Activated CD4-positive, alpha-beta T cell treated with anti-CD3 and anti-CD28 coated beads, Interleukin-2, amount 10 ng/mL, durations not matched to agents 7 days and 5 days (primary cell): ENCODE measurements around the gene APOBEC3B. TPM values are rescaled to one million over a fixed set of nuclear protein-coding genes. Genes with fewer than 3 reads are reported as not detected.
A peak's percentile ranks its signal among the peaks of the same experiment; 100 is the strongest.

Experiments
- CTCF ChIA-PET: fragments of 350-600 bp; sonication (Branson Sonifier 250); formaldehyde crosslinking; loops from one replicate; lab custom pipeline; 2021; ENCODE audit warnings: antibody characterized with exemption; lab: Charles Lee
- POLR2A ChIA-PET: fragments of 350-600 bp; sonication (Branson Sonifier 250); formaldehyde crosslinking; loops from one replicate; lab custom pipeline; 2021; ENCODE audit warnings: antibody characterized with exemption; lab: Charles Lee
- DNase-seq: peaks from one replicate; pipeline ENCODE4 v3.0.0-alpha.2; 2020
- H3K27ac Mint-ChIP-seq: one replicate; pipeline ENCODE4 v1.8.0; 2021; ENCODE audit warnings: mild to moderate bottlenecking, moderate library complexity, mixed read lengths
- H3K27me3 Mint-ChIP-seq: one replicate; pipeline ENCODE4 v1.8.0; 2021; ENCODE audit warnings: mixed read lengths
- H3K36me3 Mint-ChIP-seq: one replicate; pipeline ENCODE4 v1.8.0; 2021; ENCODE audit warnings: low read depth, mixed read lengths
- H3K4me1 Mint-ChIP-seq: one replicate; pipeline ENCODE4 v1.8.0; 2021; ENCODE audit warnings: mixed read lengths
- H3K4me3 Mint-ChIP-seq: one replicate; pipeline ENCODE4 v1.8.0; 2021; ENCODE audit warnings: mild to moderate bottlenecking, moderate library complexity, mixed read lengths
- H3K9me3 Mint-ChIP-seq: one replicate; pipeline ENCODE4 v1.8.0; 2021; ENCODE audit warnings: mixed read lengths
- total RNA-seq, 2 experiments: library from RNA; stranded (reverse); gene quantifications; one replicate each; pipeline ENCODE4 v1.2.3, GENCODE V29; 2021

APOBEC3B gene
- 1 to 10 TPM; 8.7 to 8.8 TPM for total RNA-seq

- ChIA-PET CTCF (interaction anchor here (1.0 kb wide), 2 partner anchors 13 to 21 kb away, joined by 3 to 8 read pairs; no protein-coding TSS in a partner anchor), POLR2A (interaction anchor here (0.6 kb wide), 1 partner anchor 781 kb away, joined by 3 read pairs; no protein-coding TSS in a partner anchor)
- Mint-ChIP-seq H3K4me1 (peaks cover 50% of the 10 kb centered on the region), H3K9me3 (peaks cover 15% of the 10 kb centered on the region), H3K27me3 (peaks cover 4% of the 10 kb centered on the region), H3K27ac (peak within 1 kb of the TSS; percentile 95), H3K4me3 (peak within 1 kb of the TSS; percentile 70), H3K36me3 (peaks cover 12% of the 10 kb centered on the region)
- peak; percentile 77 for DNase-seq
Measured at GRCh38 chr22:38981992-38982927, at the start of gene APOBEC3B. Gene APOBEC3B (plus strand): TSS chr22:38982347. CDS start chr22:38982454, 107 bp downstream.

DNA sequence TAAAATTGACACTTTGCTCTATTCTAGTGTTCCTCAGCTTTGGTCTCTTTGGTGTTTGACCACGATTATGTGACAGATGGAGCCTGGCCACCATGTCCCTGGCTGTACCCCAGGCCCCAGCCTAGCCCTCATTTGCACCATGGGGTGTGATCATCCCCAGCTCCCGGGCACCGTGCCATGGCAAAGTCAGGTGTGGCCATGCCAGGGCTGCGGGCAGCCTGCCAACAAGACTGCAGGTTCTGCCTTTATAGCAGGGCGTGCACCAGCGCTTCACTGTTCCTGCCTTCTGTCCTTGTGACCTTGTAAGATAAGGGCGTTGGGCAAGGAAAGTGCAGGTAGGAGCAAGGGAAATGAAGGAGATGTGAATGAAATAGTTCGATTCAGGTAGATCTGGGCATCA lies 47.1 kb upstream of the APOBEC3B start:
- Mint-ChIP-seq H3K27ac (no peak overlapping the region), H3K9me3 (no peaks in the 10 kb centered on the region), H3K4me3 (no peak overlapping the region), H3K36me3 (no peaks in the 10 kb centered on the region), H3K4me1 (no peaks in the 10 kb centered on the region), H3K27me3 (peaks cover 12% of the 10 kb centered on the region)
- ChIA-PET CTCF (no interaction called here), POLR2A (no interaction called here)
- DNase-seq: no peak

DNA sequence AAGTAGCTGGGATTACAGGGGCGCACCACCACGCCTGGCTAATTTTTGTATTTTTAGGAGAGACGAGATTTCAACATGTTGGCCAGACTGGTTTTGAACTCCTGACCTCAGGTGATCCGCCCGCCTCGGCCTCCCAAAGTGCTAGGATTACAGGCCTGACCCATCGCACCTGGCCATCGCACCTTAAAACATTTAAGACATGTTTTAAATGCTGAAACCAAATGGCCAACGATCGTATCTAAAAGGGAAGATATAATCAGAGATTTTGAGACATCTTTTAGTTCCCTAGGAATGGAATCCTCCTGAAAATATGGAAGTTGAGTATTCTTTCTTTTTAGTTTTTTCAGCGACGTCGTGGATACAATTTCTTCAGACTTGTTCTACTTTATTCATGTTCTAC lies 46.5 kb upstream of the APOBEC3B start:
- ChIA-PET POLR2A (no interaction called here), CTCF (interaction anchor here (0.6 to 0.9 kb wide), 2 partner anchors 13 to 67 kb away, joined by 3 read pairs; no protein-coding TSS in a partner anchor)
- Mint-ChIP-seq H3K9me3 (no peaks in the 10 kb centered on the region), H3K36me3 (no peaks in the 10 kb centered on the region), H3K4me3 (no peak overlapping the region), H3K27ac (no peak overlapping the region), H3K4me1 (no peaks in the 10 kb centered on the region), H3K27me3 (peaks cover 11% of the 10 kb centered on the region)
- DNase-seq: no peak

DNA sequence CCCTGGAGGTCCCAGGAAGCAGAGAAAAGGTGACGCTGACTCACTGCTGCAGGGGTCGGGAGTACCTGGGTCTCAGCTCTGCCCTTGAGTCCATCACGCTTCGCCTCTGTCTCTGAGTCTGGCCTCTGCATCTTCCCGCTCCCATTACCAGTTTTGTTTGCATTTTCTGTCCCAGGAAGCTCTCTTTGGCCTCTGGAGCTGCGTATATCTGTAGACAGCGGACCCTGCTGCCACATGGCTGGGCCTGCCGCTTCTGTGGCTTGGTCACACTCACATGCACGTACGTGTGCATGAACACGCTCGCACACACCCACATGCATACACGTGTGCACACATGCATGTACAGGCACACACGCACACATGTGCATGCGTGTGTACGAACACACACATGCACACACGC lies 45.6 kb upstream of the APOBEC3B start:
- H3K27me3 Mint-ChIP-seq: peaks cover 12% of the 10 kb centered on the region
- no peaks in the 10 kb centered on the region for H3K36me3 Mint-ChIP-seq
- CTCF ChIA-PET: interaction anchor here (0.6 to 0.9 kb wide), 2 partner anchors 14 to 66 kb away, joined by 3 read pairs; no protein-coding TSS in a partner anchor
- POLR2A ChIA-PET: no interaction called here
- no peak overlapping the region for H3K27ac Mint-ChIP-seq
- H3K4me1 Mint-ChIP-seq: peaks cover 8% of the 10 kb centered on the region
- DNase-seq: no peak
- no peaks in the 10 kb centered on the region for H3K9me3 Mint-ChIP-seq
- no peak overlapping the region for H3K4me3 Mint-ChIP-seq

- ChIA-PET CTCF (no interaction called here), POLR2A (no interaction called here)
- no peak for DNase-seq
- no peaks in the 10 kb centered on the region for H3K9me3 Mint-ChIP-seq
- peaks cover 12% of the 10 kb centered on the region for H3K27me3 Mint-ChIP-seq
- peaks cover 13% of the 10 kb centered on the region for H3K4me1 Mint-ChIP-seq
- H3K27ac Mint-ChIP-seq: no peak overlapping the region
- H3K36me3 Mint-ChIP-seq: no peaks in the 10 kb centered on the region
- no peak overlapping the region for H3K4me3 Mint-ChIP-seq
Measured at GRCh38 chr22:38937036-38937435, 45.1 kb upstream of the APOBEC3B start.

DNA sequence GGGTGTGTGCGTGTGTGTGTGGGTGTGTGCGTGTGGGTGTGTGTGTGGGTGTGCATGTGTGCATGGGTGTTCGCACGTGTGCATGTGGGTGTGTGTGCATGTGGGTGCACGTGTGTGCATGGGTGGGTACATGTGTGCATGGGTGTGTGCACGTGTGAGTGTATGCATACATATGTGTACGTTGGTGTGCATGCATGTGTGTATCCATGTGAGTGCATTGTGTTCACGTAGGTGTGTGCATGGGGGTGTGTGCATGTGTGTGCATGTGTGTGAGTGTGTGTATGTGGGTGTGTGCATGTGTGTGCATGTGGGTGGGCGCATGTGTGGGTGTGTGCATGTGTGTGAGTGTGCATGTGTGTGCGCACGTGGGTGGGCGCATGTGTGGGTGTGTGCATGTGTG lies 44.6 kb upstream of the APOBEC3B start:
- H3K36me3 Mint-ChIP-seq: no peaks in the 10 kb centered on the region
- no peak overlapping the region for H3K4me3 Mint-ChIP-seq
- DNase-seq: no peak
- H3K4me1 Mint-ChIP-seq: peaks cover 15% of the 10 kb centered on the region
- ChIA-PET POLR2A (no interaction called here), CTCF (no interaction called here)
- H3K27me3 Mint-ChIP-seq: peaks cover 12% of the 10 kb centered on the region
- H3K9me3 Mint-ChIP-seq: no peaks in the 10 kb centered on the region
- no peak overlapping the region for H3K27ac Mint-ChIP-seq

DNA sequence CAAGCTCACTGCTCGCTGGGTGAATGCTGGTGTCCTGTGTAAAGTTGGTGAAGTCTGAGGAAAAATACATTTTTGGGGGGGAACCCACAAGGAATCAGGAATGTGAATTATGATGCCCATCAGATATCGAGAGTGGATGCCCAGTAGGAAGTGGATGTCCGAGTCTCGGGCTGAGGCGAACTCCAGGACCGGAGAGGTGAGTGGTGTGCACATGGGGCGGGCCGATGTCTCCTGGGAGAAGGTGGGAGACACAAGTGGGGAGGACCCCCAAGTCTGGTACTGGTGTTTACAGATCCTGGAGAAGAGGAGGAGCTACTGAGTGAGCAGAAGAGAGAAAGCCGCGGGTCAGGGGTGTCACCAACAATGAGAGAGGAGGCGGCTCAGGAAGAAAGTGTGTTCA lies 43.9 kb upstream of the APOBEC3B start:
- POLR2A ChIA-PET: no interaction called here
- H3K9me3 Mint-ChIP-seq: no peaks in the 10 kb centered on the region
- H3K27me3 Mint-ChIP-seq: peaks cover 6% of the 10 kb centered on the region

GRCh38 chr22:38938925-38939324 lies 43.2 kb upstream of the APOBEC3B start:
- Mint-ChIP-seq H3K4me1 (peaks cover 25% of the 10 kb centered on the region), H3K4me3 (no peak overlapping the region), H3K27me3 (peaks cover 10% of the 10 kb centered on the region), H3K27ac (no peak overlapping the region), H3K36me3 (no peaks in the 10 kb centered on the region), H3K9me3 (no peaks in the 10 kb centered on the region)
- CTCF ChIA-PET: interaction anchor here (1.0 to 1.8 kb wide), 4 partner anchors 11 to 69 kb away, joined by 3 to 5 read pairs (median 4); no protein-coding TSS in a partner anchor
- POLR2A ChIA-PET: no interaction called here
- DNase-seq: no peak

More for the DNA sequence above, 43.9 kb upstream of the APOBEC3B start:
- Mint-ChIP-seq H3K27ac (peak overlapping the region; percentile 3), H3K36me3 (no peaks in the 10 kb centered on the region), H3K4me3 (no peak overlapping the region), H3K4me1 (peaks cover 20% of the 10 kb centered on the region)
- CTCF ChIA-PET: interaction anchor here (1.4 to 1.8 kb wide), 2 partner anchors 11 to 13 kb away, joined by 3 to 5 read pairs; no protein-coding TSS in a partner anchor
- DNase-seq: no peak

GRCh38 chr22:38940811-38941384 lies 41.2 kb upstream of the APOBEC3B start:
- no peak for DNase-seq
- peaks cover 24% of the 10 kb centered on the region for H3K27me3 Mint-ChIP-seq
- ChIA-PET POLR2A (interaction anchor here (0.9 kb wide), 1 partner anchor 73 kb away, joined by 3 read pairs; no protein-coding TSS in a partner anchor), CTCF (interaction anchor here (0.9 to 2.4 kb wide), 4 partner anchors 10 to 207 kb away, joined by 3 to 10 read pairs (median 4); no protein-coding TSS in a partner anchor)
- no peaks in the 10 kb centered on the region for H3K36me3 Mint-ChIP-seq
- H3K4me3 Mint-ChIP-seq: peak overlapping the region; percentile 70
- no peaks in the 10 kb centered on the region for H3K9me3 Mint-ChIP-seq
- H3K27ac Mint-ChIP-seq: no peak overlapping the region
- H3K4me1 Mint-ChIP-seq: peaks cover 28% of the 10 kb centered on the region

GRCh38 chr22:38941488-38941987 lies 40.6 kb upstream of the APOBEC3B start:
- no peaks in the 10 kb centered on the region for H3K9me3 Mint-ChIP-seq
- POLR2A ChIA-PET: interaction anchor here (0.9 kb wide), 1 partner anchor 73 kb away, joined by 3 read pairs; no protein-coding TSS in a partner anchor
- H3K27me3 Mint-ChIP-seq: peaks cover 29% of the 10 kb centered on the region
- peaks cover 28% of the 10 kb centered on the region for H3K4me1 Mint-ChIP-seq
- H3K27ac Mint-ChIP-seq: peak overlapping the region; percentile 68
- DNase-seq: peak; percentile 31
- peak overlapping the region; percentile 70 for H3K4me3 Mint-ChIP-seq
- no peaks in the 10 kb centered on the region for H3K36me3 Mint-ChIP-seq
- CTCF ChIA-PET: interaction anchor here (0.6 to 2.4 kb wide), 5 partner anchors 10 to 1515 kb away, joined by 3 to 10 read pairs (median 3); no protein-coding TSS in a partner anchor

DNA sequence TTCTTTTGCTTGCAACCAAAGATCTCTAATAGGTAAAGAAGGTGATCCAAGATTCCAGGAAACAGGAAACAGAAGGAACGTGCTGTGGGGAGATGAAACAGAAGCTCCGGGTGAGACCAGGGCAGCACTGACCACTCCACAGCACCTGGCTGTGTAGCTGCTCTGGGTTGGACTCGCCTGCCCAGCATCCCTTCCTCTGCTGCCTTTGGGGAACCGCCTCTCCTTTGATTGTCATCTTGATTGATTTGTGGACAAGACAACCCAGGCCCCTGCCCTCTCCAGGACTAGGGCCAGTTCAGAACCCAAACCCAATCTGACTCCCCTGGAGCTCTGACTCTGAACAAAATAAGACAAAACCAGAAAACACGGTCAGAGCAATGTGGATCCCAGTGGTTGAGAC lies 39.4 kb upstream of the APOBEC3B start:
- peaks cover 28% of the 10 kb centered on the region for H3K4me1 Mint-ChIP-seq
- no peak overlapping the region for H3K4me3 Mint-ChIP-seq
- DNase-seq: no peak
- POLR2A ChIA-PET: no interaction called here
- H3K36me3 Mint-ChIP-seq: no peaks in the 10 kb centered on the region
- H3K9me3 Mint-ChIP-seq: no peaks in the 10 kb centered on the region
- no peak overlapping the region for H3K27ac Mint-ChIP-seq
- CTCF ChIA-PET: interaction anchor here (0.6 to 2.4 kb wide), 5 partner anchors 8 to 1157 kb away, joined by 3 to 10 read pairs (median 5); partner anchors contain the start of gene APOBEC3A
- peaks cover 32% of the 10 kb centered on the region for H3K27me3 Mint-ChIP-seq

- CTCF ChIA-PET: interaction anchor here (0.6 to 2.4 kb wide), 5 partner anchors 8 to 1156 kb away, joined by 3 to 10 read pairs (median 3); partner anchors contain the start of gene APOBEC3A
- H3K4me1 Mint-ChIP-seq: peaks cover 28% of the 10 kb centered on the region
- H3K36me3 Mint-ChIP-seq: no peaks in the 10 kb centered on the region
- no peak overlapping the region for H3K27ac Mint-ChIP-seq
- POLR2A ChIA-PET: no interaction called here
- H3K27me3 Mint-ChIP-seq: peaks cover 35% of the 10 kb centered on the region
- DNase-seq: no peak
- H3K4me3 Mint-ChIP-seq: no peak overlapping the region
- H3K9me3 Mint-ChIP-seq: no peaks in the 10 kb centered on the region
Measured at GRCh38 chr22:38943201-38943600, 38.9 kb upstream of the APOBEC3B start.
